Endodermal cell (in vitro differentiated cells): Measurements from ENCODE around the gene SCRT2. TPM values are rescaled to one million over a fixed set of nuclear protein-coding genes. Genes with fewer than 3 reads are reported as not detected.

Experiments
- DNase-seq: peaks from one replicate; pipeline ENCODE4 v3.0.0-alpha.2; 2017
- H3K27ac ChIP-seq: 2 replicates; pipeline ENCODE4 v1.5.1; 2013; ENCODE audit warnings: mild to moderate bottlenecking, low read depth, low read length, moderate library complexity
- H3K27me3 ChIP-seq: 2 replicates; pipeline ENCODE4 v1.6.1; 2013; ENCODE audit warnings: mild to moderate bottlenecking, low read length, moderate library complexity; ENCODE audit not compliant: insufficient read depth, control insufficient read depth, poor library complexity, severe bottlenecking
- H3K36me3 ChIP-seq: 2 replicates; pipeline ENCODE4 v1.7.0; 2013; ENCODE audit warnings: mild to moderate bottlenecking, low read length, moderate library complexity; ENCODE audit not compliant: control insufficient read depth, insufficient read depth
- H3K4me1 ChIP-seq: one replicate; pipeline ENCODE4 v1.7.0; 2013; ENCODE audit warnings: low read length; ENCODE audit not compliant: control insufficient read depth, insufficient read depth
- H3K4me3 ChIP-seq: 2 replicates; pipeline ENCODE4 v1.5.1; 2013; ENCODE audit warnings: mild to moderate bottlenecking, low read length, moderate library complexity
- H3K9ac ChIP-seq: 2 replicates; pipeline ENCODE4 v1.6.1; 2013; ENCODE audit warnings: mild to moderate bottlenecking, low read length, moderate library complexity; ENCODE audit not compliant: poor library complexity, severe bottlenecking; ENCODE audit errors: extremely low read depth
- H3K9me3 ChIP-seq: 2 replicates; pipeline ENCODE4 v1.6.1; 2013; ENCODE audit warnings: mild to moderate bottlenecking, low read length, moderate library complexity; ENCODE audit not compliant: control insufficient read depth
- H3K27ac Mint-ChIP-seq: 2 replicates; pipeline ENCODE4 v1.8.0; 2020; ENCODE audit warnings: mixed read lengths
- H3K27me3 Mint-ChIP-seq: 2 replicates; pipeline ENCODE4 v1.8.0; 2021; ENCODE audit warnings: mild to moderate bottlenecking, mixed read lengths; ENCODE audit not compliant: insufficient read depth
- H3K36me3 Mint-ChIP-seq: 2 replicates; pipeline ENCODE4 v1.8.0; 2020; ENCODE audit warnings: low read depth, mixed read lengths
- H3K4me1 Mint-ChIP-seq: 2 replicates; pipeline ENCODE4 v1.8.0; 2020; ENCODE audit warnings: mixed read lengths
- H3K4me3 Mint-ChIP-seq: 2 replicates; pipeline ENCODE4 v1.8.0; 2020; ENCODE audit warnings: mild to moderate bottlenecking, moderate library complexity, mixed read lengths
- H3K9me3 Mint-ChIP-seq: 2 replicates; pipeline ENCODE4 v1.8.0; 2020; ENCODE audit warnings: mild to moderate bottlenecking, mixed read lengths
- CTCF ChIP-seq: fragments of 200-600 bp; sonication (generic); conservative IDR thresholded peaks from 2 replicates; pipeline ENCODE4 v1.5.0; 2021; ENCODE audit warnings: antibody characterized with exemption, mild to moderate bottlenecking
- WGBS, 2 experiments: methylation state at CpG; one replicate each; pipeline versions ENCODE4 v1.1.5 to v1.1.7; 2013; ENCODE audit warnings: missing lambda C conversion rate in 2 of 2, mixed read lengths in 1 of 2; ENCODE audit not compliant: insufficient coverage in 1 of 2, insufficient read length in 1 of 2; 5-methylcytosine and 5-hydroxymethylcytosine counted together
- total RNA-seq, 2 donors: library from RNA; stranded (reverse); fragmentation: NEBNext Ultra II Directional in 1 of 2; extraction: Animal tissue kit (Norgen Biotek cat#: 25700) in 1 of 2; gene quantifications; 2 replicates in 1 of 2; 3 replicates in 1 of 2; pipeline ENCODE4 v1.2.1, GENCODE V29; 2021

The SCRT2 gene
- total RNA-seq, 2 donors from 2014 or later: not detected

GRCh38 chr20:719068-719467, 43.5 kb upstream of the SCRT2 start:
- no peak for TF ChIP-seq CTCF
- DNase-seq: no peak
- H3K9me3 ChIP-seq: no peaks in the 10 kb centered on the region
- H3K9me3 Mint-ChIP-seq: no peaks in the 10 kb centered on the region
- no peak overlapping the region for H3K9ac ChIP-seq
- no peak overlapping the region for H3K27ac ChIP-seq
- no peaks in the 10 kb centered on the region for H3K36me3 Mint-ChIP-seq
- H3K27ac Mint-ChIP-seq: no peak overlapping the region
- no peaks in the 10 kb centered on the region for H3K4me1 Mint-ChIP-seq
- no peak overlapping the region for H3K4me3 ChIP-seq
- H3K4me1 ChIP-seq: no peaks in the 10 kb centered on the region
- no peaks in the 10 kb centered on the region for H3K36me3 ChIP-seq
- H3K4me3 Mint-ChIP-seq: no peak overlapping the region
- 80 to 84% methylated on average over 5 of the region's 5 CpGs for WGBS, 2 experiments
- H3K27me3 Mint-ChIP-seq: peaks cover 37% of the 10 kb centered on the region
- H3K27me3 ChIP-seq: no peaks in the 10 kb centered on the region

DNA sequence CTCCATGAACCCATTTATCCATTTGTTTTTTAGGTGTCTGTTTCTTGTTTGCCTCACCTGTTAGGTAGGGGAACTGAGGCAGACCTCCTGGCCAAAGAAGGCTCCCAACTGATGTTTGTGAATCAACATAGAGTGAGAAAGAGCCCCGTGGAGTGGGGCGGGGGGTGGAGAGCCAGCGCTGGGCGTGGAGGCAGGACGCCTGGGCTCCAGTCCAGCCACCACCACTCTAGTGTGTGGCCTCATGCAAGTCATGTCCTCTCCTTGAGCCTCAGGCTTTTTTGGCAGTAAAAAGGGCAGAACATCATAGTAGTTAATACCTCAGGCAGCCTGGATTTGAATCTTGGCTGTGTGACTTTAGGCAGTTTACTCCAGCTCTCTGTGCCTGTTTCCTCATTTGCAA, 42.2 kb upstream of the SCRT2 start:
- Histone ChIP-seq H3K36me3 (no peaks in the 10 kb centered on the region), H3K4me3 (no peak overlapping the region), H3K27me3 (no peaks in the 10 kb centered on the region), H3K9me3 (no peaks in the 10 kb centered on the region), H3K9ac (no peak overlapping the region), H3K4me1 (no peaks in the 10 kb centered on the region), H3K27ac (no peak overlapping the region)
- H3K36me3 Mint-ChIP-seq: no peaks in the 10 kb centered on the region
- no peak overlapping the region for H3K4me3 Mint-ChIP-seq
- H3K9me3 Mint-ChIP-seq: peaks cover 5% of the 10 kb centered on the region
- DNase-seq: no peak
- no peak overlapping the region for H3K27ac Mint-ChIP-seq
- H3K4me1 Mint-ChIP-seq: no peaks in the 10 kb centered on the region
- TF ChIP-seq CTCF: no peak
- H3K27me3 Mint-ChIP-seq: peaks cover 26% of the 10 kb centered on the region
- WGBS, 2 experiments: 88 to 91% methylated on average over 5 of the region's 5 CpGs

- no peaks in the 10 kb centered on the region for H3K9me3 ChIP-seq
- Mint-ChIP-seq H3K36me3 (no peaks in the 10 kb centered on the region), H3K27ac (no peak overlapping the region), H3K4me1 (no peaks in the 10 kb centered on the region), H3K9me3 (peaks cover 5% of the 10 kb centered on the region), H3K4me3 (no peak overlapping the region), H3K27me3 (peaks cover 20% of the 10 kb centered on the region)
- TF ChIP-seq CTCF: no peak
- H3K27ac ChIP-seq: no peak overlapping the region
- no peak overlapping the region for H3K4me3 ChIP-seq
- no peak overlapping the region for H3K9ac ChIP-seq
- no peaks in the 10 kb centered on the region for H3K27me3 ChIP-seq
- WGBS, 2 experiments: 84 to 85% methylated on average over 7 of the region's 7 CpGs
- no peaks in the 10 kb centered on the region for H3K36me3 ChIP-seq
- H3K4me1 ChIP-seq: no peaks in the 10 kb centered on the region
- no peak for DNase-seq
These were observed 41.7 kb upstream of the SCRT2 start for GRCh38 chr20:717271-717670.
